GM18517 (cell line): Measurements from ENCODE around the gene PTPN13.

Experiments used
- ATAC-seq: cut with Tn5 transposase; IDR thresholded peaks from one replicate; pipeline ENCODE4 v1.9.1; 2021; ENCODE audit warnings: mild to moderate bottlenecking, moderate library complexity; ENCODE audit not compliant: unreplicated experiment

PTPN13 gene

GRCh38 chr4:86815653-86816052, 221.5 kb downstream of the PTPN13 start:
- no peak for ATAC-seq

GRCh38 chr4:86816501-86817273, 222.6 kb downstream of the PTPN13 start:
- no peak for ATAC-seq

DNA sequence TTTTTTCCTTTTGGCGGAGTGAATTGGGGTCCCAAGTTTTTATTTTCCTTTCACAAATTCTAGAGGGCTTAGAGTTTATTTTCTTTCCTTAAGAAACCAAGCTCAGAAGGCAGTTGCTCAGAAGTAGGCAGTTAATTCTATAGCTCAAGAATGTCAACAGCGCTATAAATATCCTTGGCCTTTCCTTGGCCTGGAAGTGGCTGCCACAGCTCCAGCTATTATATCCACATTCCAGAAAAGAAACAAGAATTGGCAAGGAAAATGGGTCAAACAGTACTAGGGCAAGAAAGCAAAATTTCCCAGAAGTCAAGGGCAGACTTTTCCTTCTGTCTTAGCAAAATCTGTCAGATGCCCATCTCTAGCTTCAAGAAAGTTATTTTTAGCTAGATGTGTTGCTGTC, 224.1 kb downstream of the PTPN13 start:
- ATAC-seq = no peak

DNA sequence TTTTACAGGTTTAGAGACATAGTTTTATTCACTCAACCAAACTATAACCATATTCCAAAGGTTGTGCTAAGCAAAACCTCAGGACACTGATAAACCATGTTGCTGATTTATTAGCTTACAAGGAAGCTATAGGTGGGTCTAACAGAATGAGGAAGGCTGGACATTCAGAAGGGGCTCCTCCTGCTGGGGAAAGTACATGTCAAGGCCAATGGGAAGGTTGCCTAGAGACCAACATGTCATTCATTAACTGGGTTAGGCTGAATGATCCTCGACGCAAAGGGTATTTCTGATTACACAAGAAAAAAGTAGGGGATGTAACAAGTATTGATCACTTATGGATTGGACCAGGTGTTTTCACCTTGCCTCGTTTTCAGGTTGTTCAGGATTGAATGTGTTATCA, 224.7 kb downstream of the PTPN13 start:
- no peak for ATAC-seq

GRCh38 chr4:86819561-86819960, 225.4 kb downstream of the PTPN13 start:
- ATAC-seq = no peak

- ATAC-seq = no peak
Observed at GRCh38 chr4:86821151-86821550, 227.0 kb downstream of the PTPN13 start.

- ATAC-seq = no peak
Observed at GRCh38 chr4:86822136-86822535, 228.0 kb downstream of the PTPN13 start.

- no peak for ATAC-seq
Observed at GRCh38 chr4:86825511-86825910, 231.4 kb downstream of the PTPN13 start.

DNA sequence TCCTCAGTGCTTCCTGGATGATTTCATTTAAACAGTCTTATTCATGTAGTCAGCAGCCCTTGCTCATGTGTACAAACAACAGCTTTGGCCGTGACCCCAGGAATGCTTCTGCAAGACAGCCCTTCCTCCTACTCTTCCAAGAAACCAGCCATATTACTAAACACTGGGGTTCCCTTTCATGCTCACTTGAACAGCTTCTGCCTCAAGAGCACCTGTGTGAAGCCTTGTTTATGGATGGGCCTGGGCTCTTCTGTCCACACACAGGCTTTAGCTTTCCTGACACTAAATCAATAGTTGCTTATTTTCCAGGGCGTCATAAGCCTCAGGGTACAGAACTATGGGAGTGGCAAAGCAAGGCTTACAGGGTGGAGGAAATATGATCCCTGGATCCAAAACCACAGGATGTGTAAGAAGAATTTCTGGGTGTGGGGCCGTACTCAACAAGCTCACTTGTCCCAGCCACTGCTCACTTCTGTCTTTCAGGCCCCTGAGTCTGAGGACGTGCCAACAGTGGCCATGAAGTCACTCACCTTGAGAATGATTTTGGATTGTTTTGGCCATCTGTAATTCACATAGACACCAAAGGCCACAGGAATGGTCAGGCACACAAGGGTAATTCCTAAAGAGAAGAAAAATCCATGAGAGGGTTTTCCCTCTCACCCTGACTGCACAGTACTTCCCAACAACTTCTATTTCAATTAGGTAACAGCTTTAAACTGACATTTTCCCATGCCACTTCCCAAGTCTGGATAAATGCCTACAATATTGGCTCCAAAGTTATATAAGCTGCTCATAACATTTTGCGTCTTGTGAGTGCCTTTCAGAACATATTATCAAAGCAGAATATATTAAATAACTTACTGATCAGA, 237.4 kb downstream of the PTPN13 start:
- ATAC-seq = no peak

DNA sequence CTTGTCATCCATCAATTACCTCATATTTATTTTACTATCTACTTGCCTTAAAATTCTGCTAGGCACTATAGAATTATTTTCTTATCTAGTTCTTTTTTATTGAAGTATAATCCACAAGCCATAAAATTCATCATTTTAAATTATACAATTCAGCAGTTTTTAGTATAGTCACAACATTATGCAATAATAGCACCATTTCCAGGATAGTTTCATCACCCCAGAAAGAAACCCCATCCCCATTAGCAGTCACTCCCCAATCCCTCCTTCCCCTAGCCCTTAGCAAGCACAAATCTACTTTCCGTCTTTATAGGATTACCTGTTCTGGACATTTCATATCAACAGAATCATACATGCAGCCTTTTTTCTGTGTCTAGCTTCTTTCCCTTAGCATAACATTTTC, 239.5 kb downstream of the PTPN13 start:
- ATAC-seq = no peak

GRCh38 chr4:86834901-86835300, 240.8 kb downstream of the PTPN13 start:
- ATAC-seq = no peak

- no peak for ATAC-seq
Observed at GRCh38 chr4:86835677-86836076, 241.6 kb downstream of the PTPN13 start.

DNA sequence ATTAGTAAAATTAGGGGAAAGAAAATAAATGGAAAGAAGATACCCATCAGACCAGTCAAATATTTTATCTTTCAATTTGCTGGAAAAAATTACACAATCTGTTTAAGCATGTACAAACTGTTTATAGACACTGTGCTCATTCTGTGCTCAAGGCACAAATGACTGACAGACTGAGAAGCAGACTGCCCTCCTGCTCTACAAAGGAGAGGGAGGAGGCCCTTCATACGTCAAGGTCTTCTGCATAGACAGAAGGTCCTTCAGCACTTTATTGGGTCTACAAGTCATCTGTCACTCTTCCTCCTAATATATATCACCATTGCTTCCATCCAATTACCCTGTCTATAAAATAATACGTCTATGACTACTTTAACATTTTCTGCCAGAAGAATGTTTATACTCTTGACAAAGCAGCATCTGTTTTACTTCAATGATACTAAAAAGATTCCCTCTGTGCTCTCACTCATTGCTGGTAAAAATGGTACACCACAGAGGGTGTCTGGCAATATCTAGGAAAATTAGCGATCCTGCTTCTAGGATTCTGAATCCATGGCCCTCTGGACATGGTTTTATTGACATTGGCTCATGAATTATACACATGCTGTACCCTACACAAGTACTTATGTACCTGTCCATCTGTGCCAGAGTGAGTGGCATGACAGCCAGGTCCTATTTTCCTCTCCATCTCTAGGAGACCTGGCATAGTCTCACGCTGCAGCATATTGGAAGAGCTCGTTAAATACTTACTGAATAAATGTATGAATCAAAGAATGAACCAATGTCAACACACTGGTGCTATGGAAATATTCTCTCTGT, 243.8 kb downstream of the PTPN13 start:
- ATAC-seq = no peak

- ATAC-seq = no peak
Observed at GRCh38 chr4:86840858-86841257, 246.7 kb downstream of the PTPN13 start.

DNA sequence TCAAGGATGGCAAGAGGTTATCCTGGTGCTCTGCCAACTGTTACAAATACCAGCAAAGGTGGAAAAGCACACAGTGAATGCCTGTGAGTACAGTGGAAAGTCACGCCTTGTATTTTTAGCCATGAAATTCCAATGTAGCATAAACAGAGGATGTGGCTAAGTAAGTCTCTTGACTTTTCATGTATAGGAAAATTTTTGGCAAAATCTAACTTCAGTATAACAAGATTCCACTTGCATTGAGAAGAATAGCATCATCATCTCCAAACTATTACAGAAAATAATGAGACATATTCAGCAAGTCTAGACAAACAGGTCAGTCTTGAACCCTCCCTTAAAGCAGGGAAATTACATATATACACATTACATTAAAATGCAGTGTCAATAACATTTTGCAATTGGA, 247.2 kb downstream of the PTPN13 start:
- ATAC-seq = no peak

DNA sequence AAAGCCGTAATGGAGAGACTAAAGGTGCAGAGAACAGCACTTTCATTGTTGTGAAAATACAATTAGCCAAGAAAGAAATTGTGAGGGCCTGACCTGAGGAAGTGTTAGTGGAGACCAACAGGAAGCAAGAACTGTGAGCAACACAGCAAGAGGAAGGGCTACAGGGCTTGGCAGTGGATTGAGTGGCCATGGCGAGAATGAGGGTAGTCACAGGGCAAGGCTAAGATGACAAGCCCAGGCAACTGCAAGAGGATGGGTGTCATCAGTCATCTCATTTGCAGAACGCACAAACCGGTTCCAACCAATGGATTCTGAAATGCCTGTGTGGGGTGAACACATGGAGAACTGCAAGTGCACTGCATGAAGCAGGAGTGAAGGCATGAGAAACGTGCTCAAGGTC, 251.5 kb downstream of the PTPN13 start:
- no peak for ATAC-seq

GRCh38 chr4:86846921-86847320, 252.8 kb downstream of the PTPN13 start:
- ATAC-seq = no peak

DNA sequence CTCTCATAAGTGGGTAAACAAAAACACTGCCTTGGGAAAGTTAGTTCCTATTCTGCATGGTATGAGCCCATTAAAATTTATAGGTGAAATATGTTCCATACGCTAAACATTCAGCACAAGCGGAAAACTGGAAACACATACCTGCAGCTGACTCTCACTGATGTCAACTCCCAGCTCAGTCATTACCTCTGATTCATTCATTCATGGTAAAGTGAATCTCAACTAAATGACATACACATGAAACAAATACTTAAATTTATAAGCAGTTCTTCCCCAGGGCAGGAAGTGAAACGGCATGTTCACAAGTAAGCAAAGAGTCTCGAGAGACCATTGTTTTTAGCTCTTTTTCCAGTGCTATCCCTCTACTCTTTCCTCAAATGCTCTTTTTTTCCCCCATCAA, 253.5 kb downstream of the PTPN13 start:
- no peak for ATAC-seq

GRCh38 chr4:86848136-86848535, 254.0 kb downstream of the PTPN13 start:
- ATAC-seq = no peak

DNA sequence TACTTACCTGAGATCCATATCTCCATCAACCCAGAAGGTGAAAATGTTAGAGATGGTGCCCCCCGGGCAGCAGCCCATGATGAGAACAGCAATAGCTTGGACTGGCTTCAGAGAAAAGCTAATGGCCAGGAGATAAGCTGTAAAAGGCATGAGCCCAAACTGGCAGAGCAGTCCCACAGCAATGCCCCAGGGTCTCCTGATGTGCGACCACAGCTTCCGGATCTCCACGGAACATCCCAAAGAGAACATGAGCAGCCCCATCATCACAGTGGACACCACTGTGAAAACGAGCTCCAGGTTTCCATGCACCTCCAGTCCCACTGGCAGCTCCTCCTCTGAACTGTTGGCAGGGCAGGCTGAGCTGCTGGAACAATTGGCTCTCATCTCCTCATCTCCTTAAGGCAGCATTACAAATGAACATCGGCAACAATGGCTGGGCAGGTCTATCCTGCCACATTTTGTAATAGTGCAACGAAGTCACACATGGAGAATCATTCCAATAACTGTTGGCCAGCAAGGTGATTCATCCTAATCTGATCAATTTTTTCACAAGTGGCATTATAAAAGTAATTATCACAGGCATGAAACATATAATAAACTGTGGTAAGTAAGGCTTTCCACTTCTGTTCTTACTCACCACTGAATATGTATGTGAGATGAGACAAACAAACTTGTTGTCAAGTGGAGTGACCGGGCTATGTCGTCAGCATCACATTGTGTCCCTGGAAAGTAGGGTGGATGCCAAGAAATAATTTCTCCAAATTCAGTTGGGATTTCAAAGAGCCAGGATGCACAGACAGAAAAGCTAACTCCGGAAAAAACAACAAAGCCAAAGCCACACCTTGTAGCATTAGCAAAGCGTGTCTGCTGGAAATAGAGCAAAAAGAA, 254.9 kb downstream of the PTPN13 start, which contains the start of gene SLC10A6:
TSS of gene SLC10A6 (minus strand) at position 653 of the 888 bp plus-strand sequence. CDS start at position 384, 269 bp downstream.
- ATAC-seq = no peak
